CD4-positive, CD25-positive, alpha-beta regulatory T cell (primary cell): ENCODE measurements around the gene OR2J2. TPM values are rescaled to one million over a fixed set of nuclear protein-coding genes. Genes with fewer than 3 reads are reported as not detected.
"Not testable (repeated sequence)": the region's sequence is repeated elsewhere in the genome, so short reads cannot be mapped to it uniquely, and the experiment has no call there.

Source experiments
- ATAC-seq, 2 donors: fragments of 150-1000 bp; cut with Tn5 transposase; one replicate each; pipeline ENCODE4 v1.10.0; 2021; ENCODE audit warnings: low read depth in 2 of 2, moderate number of reproducible peaks in 2 of 2, moderate library complexity in 1 of 2
- DNase-seq, 3 donors: peaks; one replicate each; pipeline versions ENCODE4 v3.0.0 to v3.0.0-alpha.2; 2012 to 2022; ENCODE audit warnings: mixed read lengths in 1 of 3
- H3K27ac ChIP-seq: one replicate; pipeline ENCODE4 v1.7.0; 2013; ENCODE audit warnings: mild to moderate bottlenecking, low read length; ENCODE audit not compliant: insufficient read depth, poor library complexity, severe bottlenecking
- H3K27me3 ChIP-seq: one replicate; pipeline ENCODE4 v1.7.0; 2013; ENCODE audit warnings: low read length; ENCODE audit not compliant: control insufficient read depth, insufficient read depth
- H3K36me3 ChIP-seq: one replicate; pipeline ENCODE4 v1.7.0; 2013; ENCODE audit warnings: mild to moderate bottlenecking, low read length, moderate library complexity; ENCODE audit not compliant: control insufficient read depth, insufficient read depth
- H3K4me1 ChIP-seq: 2 replicates; pipeline ENCODE4 v1.7.0; 2013; ENCODE audit warnings: mild to moderate bottlenecking, low read length; ENCODE audit not compliant: insufficient read depth, control insufficient read depth, poor library complexity, severe bottlenecking
- H3K4me3 ChIP-seq: one replicate; pipeline ENCODE4 v1.7.0; 2013; ENCODE audit warnings: low read depth, mild to moderate bottlenecking, low read length, moderate library complexity
- H3K9me3 ChIP-seq, 2 experiments: 1 replicate in 1 of 2; 2 replicates in 1 of 2; pipeline ENCODE4 v1.7.0; 2013; ENCODE audit warnings: low read length in 2 of 2, mild to moderate bottlenecking in 1 of 2, moderate library complexity in 1 of 2; ENCODE audit not compliant: control insufficient read depth in 2 of 2
- H3K27ac Mint-ChIP-seq, 3 donors: one replicate each; pipeline ENCODE4 v1.8.0; 2020 to 2022; ENCODE audit warnings: mild to moderate bottlenecking in 3 of 3, mixed read lengths in 3 of 3, moderate library complexity in 2 of 3
- H3K27me3 Mint-ChIP-seq: one replicate; pipeline ENCODE4 v1.8.0; 2022; ENCODE audit warnings: mild to moderate bottlenecking, mixed read lengths
- H3K36me3 Mint-ChIP-seq: one replicate; pipeline ENCODE4 v1.8.0; 2020; ENCODE audit warnings: mixed read lengths
- H3K4me1 Mint-ChIP-seq, 4 donors: one replicate each; pipeline ENCODE4 v1.8.0; 2020 to 2022; ENCODE audit warnings: mixed read lengths in 4 of 4, mild to moderate bottlenecking in 1 of 4
- H3K4me3 Mint-ChIP-seq, 4 donors: one replicate each; pipeline ENCODE4 v1.8.0; 2020 to 2022; ENCODE audit warnings: mild to moderate bottlenecking in 4 of 4, mixed read lengths in 4 of 4, moderate library complexity in 3 of 4
- H3K9me3 Mint-ChIP-seq, 7 donors: one replicate each; pipeline ENCODE4 v1.8.0; 2020 to 2022; ENCODE audit warnings: mixed read lengths in 7 of 7, mild to moderate bottlenecking in 3 of 7, moderate library complexity in 2 of 7
- polyA plus RNA-seq, 4 donors: library from polyadenylated mRNA; unstranded; fragments of 300-500 nt; fragmentation: Illumina TruSeq; gene quantifications; one replicate each; pipeline ENCODE4 v1.2.3, GENCODE V29; 2021
- total RNA-seq: library from RNA; stranded (reverse); gene quantifications from one replicate; pipeline ENCODE4 v1.2.3, GENCODE V29; 2022

OR2J2 gene
- total and polyA plus RNA-seq, 5 donors from 2014 or later = not detected

- not testable (repeated sequence) for ATAC-seq, DNase-seq, H3K9me3 ChIP-seq, H3K4me3 Mint-ChIP-seq, H3K27ac ChIP-seq, H3K36me3 ChIP-seq, H3K27ac Mint-ChIP-seq, H3K27me3 Mint-ChIP-seq, H3K27me3 ChIP-seq, H3K36me3 Mint-ChIP-seq, H3K4me1 Mint-ChIP-seq, H3K4me3 ChIP-seq, H3K4me1 ChIP-seq
- H3K9me3 Mint-ChIP-seq = peaks cover 0 to 22% (median 5%) of the 10 kb centered on the region in 7 donors
Measured at GRCh38 chr6:29188659-29189058, 18.0 kb downstream of the OR2J2 start.

- H3K4me3 ChIP-seq = no peak overlapping the region
- Mint-ChIP-seq H3K4me3 (no peak overlapping the region), H3K36me3 (no peaks in the 10 kb centered on the region), H3K27me3 (peaks cover 6% of the 10 kb centered on the region), H3K4me1 (peaks cover 0 to 2% (median 0%) of the 10 kb centered on the region in 4 donors), H3K27ac (no peak overlapping the region), H3K9me3 (peaks cover 0 to 1% (median 0%) of the 10 kb centered on the region in 7 donors)
- no peak for ATAC-seq
- DNase-seq = no peak
- no peaks in the 10 kb centered on the region for H3K36me3 ChIP-seq
- H3K27ac ChIP-seq = no peak overlapping the region
- no peaks in the 10 kb centered on the region for H3K9me3 ChIP-seq
- H3K4me1 ChIP-seq = no peaks in the 10 kb centered on the region
- no peaks in the 10 kb centered on the region for H3K27me3 ChIP-seq
Measured at GRCh38 chr6:29200767-29201662, 30.3 kb downstream of the OR2J2 start.

GRCh38 chr6:29201966-29202365, 31.3 kb downstream of the OR2J2 start:
- no peak for DNase-seq
- Mint-ChIP-seq H3K27ac (no peak overlapping the region), H3K27me3 (peaks cover 7% of the 10 kb centered on the region), H3K4me1 (peaks cover 0 to 2% (median 0%) of the 10 kb centered on the region in 4 donors), H3K9me3 (peaks cover 0 to 1% (median 0%) of the 10 kb centered on the region in 7 donors), H3K4me3 (no peak overlapping the region), H3K36me3 (no peaks in the 10 kb centered on the region)
- Histone ChIP-seq H3K27me3 (peaks cover under 1% of the 10 kb centered on the region), H3K4me3 (no peak overlapping the region), H3K36me3 (no peaks in the 10 kb centered on the region), H3K9me3 (no peaks in the 10 kb centered on the region), H3K27ac (no peak overlapping the region), H3K4me1 (no peaks in the 10 kb centered on the region)
- ATAC-seq = no peak

GRCh38 chr6:29211488-29211887, 40.8 kb downstream of the OR2J2 start:
- H3K36me3 Mint-ChIP-seq = no peaks in the 10 kb centered on the region
- H3K4me1 Mint-ChIP-seq = no peaks in the 10 kb centered on the region
- no peak overlapping the region for H3K27ac Mint-ChIP-seq
- Histone ChIP-seq H3K36me3 (no peaks in the 10 kb centered on the region), H3K9me3 (no peaks in the 10 kb centered on the region), H3K27me3 (peaks cover 2% of the 10 kb centered on the region), H3K4me3 (no peak overlapping the region), H3K27ac (no peak overlapping the region), H3K4me1 (no peaks in the 10 kb centered on the region)
- H3K9me3 Mint-ChIP-seq = no peaks in the 10 kb centered on the region
- peaks cover 18% of the 10 kb centered on the region for H3K27me3 Mint-ChIP-seq
- DNase-seq (no peak), ATAC-seq (no peak)
- H3K4me3 Mint-ChIP-seq = no peak overlapping the region

GRCh38 chr6:29216528-29216927, 45.8 kb downstream of the OR2J2 start:
- Mint-ChIP-seq H3K4me3 (no peak overlapping the region), H3K27ac (no peak overlapping the region)

GRCh38 chr6:29217242-29217641, 46.5 kb downstream of the OR2J2 start:
- not testable (repeated sequence) for H3K9me3 ChIP-seq, H3K4me3 Mint-ChIP-seq, H3K27ac Mint-ChIP-seq, H3K36me3 ChIP-seq, DNase-seq, H3K27me3 ChIP-seq, ATAC-seq, H3K27ac ChIP-seq, H3K9me3 Mint-ChIP-seq, H3K4me3 ChIP-seq, H3K4me1 ChIP-seq, H3K4me1 Mint-ChIP-seq, H3K36me3 Mint-ChIP-seq
- H3K27me3 Mint-ChIP-seq = peaks cover 17% of the 10 kb centered on the region

More at GRCh38 chr6:29216528-29216927, 45.8 kb downstream of the OR2J2 start:
- no peak for DNase-seq
- no peaks in the 10 kb centered on the region for H3K9me3 ChIP-seq
- no peaks in the 10 kb centered on the region for H3K4me1 ChIP-seq
- no peak overlapping the region for H3K4me3 ChIP-seq
- no peaks in the 10 kb centered on the region for H3K27me3 ChIP-seq
- H3K9me3 Mint-ChIP-seq = peaks cover 0 to 3% (median 0%) of the 10 kb centered on the region in 7 donors
- H3K36me3 Mint-ChIP-seq = no peaks in the 10 kb centered on the region
- no peaks in the 10 kb centered on the region for H3K4me1 Mint-ChIP-seq
- H3K36me3 ChIP-seq = no peaks in the 10 kb centered on the region
- H3K27me3 Mint-ChIP-seq = peaks cover 17% of the 10 kb centered on the region
- no peak for ATAC-seq
- H3K27ac ChIP-seq = no peak overlapping the region

- not testable (repeated sequence) for H3K4me1 Mint-ChIP-seq, H3K36me3 ChIP-seq, H3K27ac Mint-ChIP-seq
Measured at GRCh38 chr6:29218056-29218455, 47.3 kb downstream of the OR2J2 start.

More at GRCh38 chr6:29218056-29218455, 47.3 kb downstream of the OR2J2 start:
- ATAC-seq, H3K4me3 Mint-ChIP-seq, H3K4me3 ChIP-seq, H3K27me3 ChIP-seq, H3K9me3 ChIP-seq, H3K36me3 Mint-ChIP-seq, H3K9me3 Mint-ChIP-seq, H3K4me1 ChIP-seq, DNase-seq, H3K27ac ChIP-seq: not testable (repeated sequence)
- peaks cover 13% of the 10 kb centered on the region for H3K27me3 Mint-ChIP-seq
